ENCODE measurements around the gene RAMP3. TPM values are rescaled to one million over a fixed set of nuclear protein-coding genes. Genes with fewer than 3 reads are reported as not detected.

The RAMP3 gene
- total and polyA plus RNA-seq, 2 donors (not counting 1 experiment from before 2014, with no cell fraction given), result 0.17 TPM; not detected in 1

GRCh38 chr7:45132708-45133320 is 24.8 kb upstream of the RAMP3 start:
- no peak for DNase-seq (ENCODE audit: low read depth in 2 of 2)
- Histone ChIP-seq H3K9me3 (ENCODE audit: control insufficient read depth, insufficient read depth, low read depth, low read length) (no peaks in the 10 kb centered on the region), H3K4me1 (ENCODE audit: control insufficient read depth, extremely low read depth, insufficient read depth, low read length) (no peaks in the 10 kb centered on the region), H3K4me3 (replicated peaks in 1 of 4; ENCODE audit: control extremely low read depth in 1 of 4, insufficient read depth in 1 of 4, low read depth in 3 of 4, low read length in 4 of 4) (no peak overlapping the region), H3K4me2 (ENCODE audit: extremely low read depth, insufficient read depth, low read length) (no peak overlapping the region), H3K36me3 (ENCODE audit: control insufficient read depth, insufficient read depth, low read length) (no peaks in the 10 kb centered on the region), H3K27me3 (ENCODE audit: control insufficient read depth, insufficient read depth, low read length) (no peaks in the 10 kb centered on the region), H4K20me1 (ENCODE audit: control insufficient read depth, extremely low read depth, insufficient read depth, low read length) (no peaks in the 10 kb centered on the region), H3K79me2 (ENCODE audit: control insufficient read depth, insufficient read depth, low read length) (no peaks in the 10 kb centered on the region), H3K27ac (ENCODE audit: insufficient read depth, low read length) (no peak overlapping the region), H2AFZ (ENCODE audit: low read length) (no peak overlapping the region), H3K9ac (ENCODE audit: insufficient read depth, low read length) (no peak overlapping the region)
- TF ChIP-seq EZH2 (IDR thresholded peaks at IDR 0.05; ENCODE audit: low read length, missing control alignments) (no peak), CTCF (conservative IDR thresholded peaks at IDR 0.05 in 1 of 2, IDR thresholded peaks at IDR 0.05 in 1 of 2; ENCODE audit: low read depth in 1 of 2, low read length in 2 of 2) (no peak)

GRCh38 chr7:45133352-45133751 is 24.2 kb upstream of the RAMP3 start:
- Histone ChIP-seq H3K9me3 (ENCODE audit: control insufficient read depth, insufficient read depth, low read depth, low read length) (no peaks in the 10 kb centered on the region), H3K9ac (ENCODE audit: insufficient read depth, low read length) (no peak overlapping the region), H3K27me3 (ENCODE audit: control insufficient read depth, insufficient read depth, low read length) (no peaks in the 10 kb centered on the region), H2AFZ (ENCODE audit: low read length) (no peak overlapping the region), H3K4me2 (ENCODE audit: extremely low read depth, insufficient read depth, low read length) (no peak overlapping the region), H3K4me1 (ENCODE audit: control insufficient read depth, extremely low read depth, insufficient read depth, low read length) (no peaks in the 10 kb centered on the region), H3K4me3 (replicated peaks in 1 of 4; ENCODE audit: control extremely low read depth in 1 of 4, insufficient read depth in 1 of 4, low read depth in 3 of 4, low read length in 4 of 4) (no peak overlapping the region), H4K20me1 (ENCODE audit: control insufficient read depth, extremely low read depth, insufficient read depth, low read length) (no peaks in the 10 kb centered on the region), H3K36me3 (ENCODE audit: control insufficient read depth, insufficient read depth, low read length) (no peaks in the 10 kb centered on the region), H3K27ac (ENCODE audit: insufficient read depth, low read length) (no peak overlapping the region), H3K79me2 (ENCODE audit: control insufficient read depth, insufficient read depth, low read length) (no peaks in the 10 kb centered on the region)
- no peak for TF ChIP-seq CTCF (conservative IDR thresholded peaks at IDR 0.05 in 1 of 2, IDR thresholded peaks at IDR 0.05 in 1 of 2; ENCODE audit: low read depth in 1 of 2, low read length in 2 of 2)
- no peak for TF ChIP-seq EZH2 (IDR thresholded peaks at IDR 0.05; ENCODE audit: low read length, missing control alignments)
- DNase-seq (ENCODE audit: low read depth in 2 of 2), result no peak

GRCh38 chr7:45133877-45134276 is 23.7 kb upstream of the RAMP3 start:
- TF ChIP-seq CTCF (conservative IDR thresholded peaks at IDR 0.05 in 1 of 2, IDR thresholded peaks at IDR 0.05 in 1 of 2; ENCODE audit: low read depth in 1 of 2, low read length in 2 of 2), result no peak
- no peak for TF ChIP-seq EZH2 (IDR thresholded peaks at IDR 0.05; ENCODE audit: low read length, missing control alignments)
- Histone ChIP-seq H3K79me2 (ENCODE audit: control insufficient read depth, insufficient read depth, low read length) (no peaks in the 10 kb centered on the region), H3K4me3 (replicated peaks in 1 of 4; ENCODE audit: control extremely low read depth in 1 of 4, insufficient read depth in 1 of 4, low read depth in 3 of 4, low read length in 4 of 4) (no peak overlapping the region), H3K27ac (ENCODE audit: insufficient read depth, low read length) (no peak overlapping the region), H2AFZ (ENCODE audit: low read length) (no peak overlapping the region), H3K27me3 (ENCODE audit: control insufficient read depth, insufficient read depth, low read length) (no peaks in the 10 kb centered on the region), H3K9me3 (ENCODE audit: control insufficient read depth, insufficient read depth, low read depth, low read length) (no peaks in the 10 kb centered on the region), H3K4me1 (ENCODE audit: control insufficient read depth, extremely low read depth, insufficient read depth, low read length) (no peaks in the 10 kb centered on the region), H4K20me1 (ENCODE audit: control insufficient read depth, extremely low read depth, insufficient read depth, low read length) (no peaks in the 10 kb centered on the region), H3K4me2 (ENCODE audit: extremely low read depth, insufficient read depth, low read length) (no peak overlapping the region), H3K36me3 (ENCODE audit: control insufficient read depth, insufficient read depth, low read length) (no peaks in the 10 kb centered on the region), H3K9ac (ENCODE audit: insufficient read depth, low read length) (no peak overlapping the region)
- no peak for DNase-seq (ENCODE audit: low read depth in 2 of 2)

Data from fibroblast of lung (primary cell).